K562 (cell line): ENCODE measurements around the gene SETD1B.

Experiments used
- CTCF ChIP-seq, 3 experiments: IDR thresholded peaks in 2 of 3; conservative IDR thresholded peaks in 1 of 3; 2 replicates each; pipeline ENCODE4 v1.5.1; 2011 to 2012; ENCODE audit warnings: low read length in 3 of 3, mild to moderate bottlenecking in 3 of 3, control low read depth in 2 of 3, improper control_type of control experiment in 1 of 3, inconsistent platforms in 1 of 3, low read depth in 1 of 3, mixed read lengths in 1 of 3, moderate library complexity in 1 of 3; ENCODE audit not compliant: insufficient read depth in 2 of 3
- ETV6 ChIP-seq, 3 experiments: fragments of 150-350 bp in 1 of 3; sonication (generic) in 1 of 3; formaldehyde crosslinking in 1 of 3; IDR thresholded peaks; 2 replicates each; pipeline versions ENCODE4 v1.6.1 to v1.8.0; 2014 to 2022; ENCODE audit warnings: borderline replicate concordance in 2 of 3, low read depth in 2 of 3, antibody characterized with exemption in 1 of 3, low read length in 1 of 3, mild to moderate bottlenecking in 1 of 3, missing genetic modification reagents in 1 of 3
- STAT6 ChIP-seq: sonication (generic); formaldehyde crosslinking; IDR thresholded peaks from 2 replicates; pipeline ENCODE4 v1.8.1; 2023; ENCODE audit warnings: mild to moderate bottlenecking, missing genetic modification reagents
- UBTF ChIP-seq, 2 experiments: IDR thresholded peaks; 2 replicates each; pipeline ENCODE4 v1.6.1; 2012; ENCODE audit warnings: improper control_type of control experiment in 2 of 2, low read depth in 2 of 2, low read length in 2 of 2, borderline replicate concordance in 1 of 2
- XRCC5 ChIP-seq: fragments of 200-400 bp; formaldehyde crosslinking; IDR thresholded peaks from 2 replicates; pipeline ENCODE4 v1.6.1; 2017; ENCODE audit warnings: low read depth, mild to moderate bottlenecking, low read length
- ZBTB33 ChIP-seq: sonication (generic); formaldehyde crosslinking; IDR thresholded peaks from 2 replicates; pipeline ENCODE4 v1.8.1; 2023; ENCODE audit warnings: mild to moderate bottlenecking, missing genetic modification reagents
- ZBTB34 ChIP-seq: fragments of 250-450 bp; sonication (Bioruptor Pico); IDR thresholded peaks from 2 replicates; pipeline ENCODE4 v1.8.0; 2021; ENCODE audit warnings: mild to moderate bottlenecking, moderate library complexity
- ZNF280A ChIP-seq: fragments of 450-650 bp; IDR thresholded peaks from 2 replicates; pipeline ENCODE4 v1.6.1; 2018; ENCODE audit warnings: mild to moderate bottlenecking, low read depth; ENCODE audit not compliant: partially characterized antibody

GRCh38 chr12:121810234-121810817 is 6.5 kb downstream of the SETD1B start:
- TF ChIP-seq CTCF (IDR thresholded peaks at IDR 0.05 in 2 of 3, conservative IDR thresholded peaks at IDR 0.05 in 1 of 3; ENCODE audit: insufficient read depth in 2 of 3, low read depth in 1 of 3, low read length in 3 of 3) (no peak), STAT6 (no peak), XRCC5 (no peak), ETV6 (IDR thresholded peaks at IDR 0.05; ENCODE audit: borderline replicate concordance in 1 of 2, low read depth in 2 of 2, low read length in 1 of 2) (no peak), ETV6 (CRISPR knock-in tag; IDR thresholded peaks at IDR 0.05; ENCODE audit: borderline replicate concordance) (no peak), UBTF (IDR thresholded peaks at IDR 0.05; ENCODE audit: borderline replicate concordance in 1 of 2, low read depth in 2 of 2, low read length in 2 of 2) (no peak), ZBTB34 (CRISPR knock-in tag) (no peak), ZNF280A (no peak), ZBTB33 (CRISPR knock-in tag) (no peak)
